Neural crest cell (in vitro differentiated cells): ENCODE results near the gene WBP2. TPM values are rescaled to one million over a fixed set of nuclear protein-coding genes. Genes with fewer than 3 reads are reported as not detected.

Source experiments
- DNase-seq: peaks from one replicate; pipeline ENCODE4 v3.0.0; 2021; ENCODE audit warnings: low read depth, mixed read lengths, low spot score
- H3K27ac Mint-ChIP-seq: one replicate; pipeline ENCODE4 v1.8.0; 2021; ENCODE audit warnings: mild to moderate bottlenecking, mixed read lengths; ENCODE audit not compliant: unreplicated experiment
- H3K27me3 Mint-ChIP-seq: 2 replicates; pipeline ENCODE4 v1.8.0; 2021; ENCODE audit warnings: low read depth, mild to moderate bottlenecking, mixed read lengths
- H3K36me3 Mint-ChIP-seq: 2 replicates; pipeline ENCODE4 v1.8.0; 2021; ENCODE audit warnings: low read depth, mild to moderate bottlenecking, mixed read lengths
- H3K4me1 Mint-ChIP-seq: 2 replicates; pipeline ENCODE4 v1.8.0; 2021; ENCODE audit warnings: mixed read lengths
- H3K4me3 Mint-ChIP-seq: one replicate; pipeline ENCODE4 v1.8.0; 2021; ENCODE audit warnings: mild to moderate bottlenecking, mixed read lengths
- H3K9me3 Mint-ChIP-seq: 2 replicates; pipeline ENCODE4 v1.8.0; 2021; ENCODE audit warnings: mixed read lengths
- total RNA-seq: library from RNA; stranded (reverse); gene quantifications from 2 replicates; pipeline ENCODE4 v1.2.1, GENCODE V29; 2021
- TF ChIP-seq, protein P1 (sequence below): fragments of 200-600 bp; sonication (generic); conservative IDR thresholded peaks from 2 replicates; pipeline ENCODE4 v1.5.0; 2021; ENCODE audit warnings: antibody characterized with exemption, mild to moderate bottlenecking

Gene WBP2
- total RNA-seq, 1 donor from 2014 or later = 49.3 TPM

DNA sequence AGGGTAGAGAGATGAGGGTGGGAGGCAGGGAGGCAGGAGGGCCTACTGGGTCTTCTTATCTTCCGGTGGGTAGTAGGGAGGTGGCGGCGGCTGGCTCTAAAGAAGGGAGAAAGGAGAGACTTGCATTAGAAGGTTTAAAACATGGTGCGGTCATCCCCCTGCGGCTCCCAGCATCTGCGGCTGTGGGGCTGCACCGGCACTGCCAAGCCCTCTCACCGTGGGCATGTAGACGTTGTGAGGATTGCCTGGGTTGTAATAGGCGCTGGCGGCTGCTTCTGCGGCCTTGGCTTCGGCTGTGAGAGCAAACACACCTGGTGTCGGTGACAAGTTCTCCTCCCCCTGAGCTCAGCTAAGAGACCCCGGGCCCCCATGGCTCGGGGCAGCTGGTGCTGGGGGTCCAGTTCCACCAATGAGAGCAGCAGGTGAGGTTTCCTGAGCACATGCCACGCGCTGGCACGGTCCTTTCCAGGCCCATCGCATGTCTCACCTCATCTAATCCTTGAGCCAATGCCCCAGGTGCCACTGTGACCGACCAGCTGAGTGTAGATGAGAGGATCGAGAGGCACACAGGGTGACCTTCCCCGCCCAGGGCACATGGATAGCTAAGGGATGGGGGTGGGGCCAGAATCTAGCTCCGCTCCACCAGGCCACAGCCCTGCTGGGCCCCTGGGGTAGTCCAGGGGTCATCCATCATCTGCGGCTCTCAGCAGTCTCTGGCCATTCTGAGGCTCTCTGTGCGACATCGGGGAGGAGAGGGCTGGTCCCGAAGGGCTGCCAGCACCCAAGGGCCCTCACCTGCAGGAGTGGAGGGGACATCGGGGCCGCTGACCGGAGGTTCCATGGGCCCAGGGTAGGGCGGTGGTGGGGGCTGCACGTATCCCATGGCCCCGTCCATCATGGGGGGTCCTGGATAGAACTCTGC lies 8.2 kb downstream of the WBP2 start:
- H3K9me3 Mint-ChIP-seq = no peaks in the 10 kb centered on the region
- peaks cover 3% of the 10 kb centered on the region for H3K36me3 Mint-ChIP-seq
- H3K4me1 Mint-ChIP-seq = peaks cover 9% of the 10 kb centered on the region
- H3K27me3 Mint-ChIP-seq = no peaks in the 10 kb centered on the region
- no peak overlapping the region for H3K4me3 Mint-ChIP-seq
- TF ChIP-seq, protein P1, sequence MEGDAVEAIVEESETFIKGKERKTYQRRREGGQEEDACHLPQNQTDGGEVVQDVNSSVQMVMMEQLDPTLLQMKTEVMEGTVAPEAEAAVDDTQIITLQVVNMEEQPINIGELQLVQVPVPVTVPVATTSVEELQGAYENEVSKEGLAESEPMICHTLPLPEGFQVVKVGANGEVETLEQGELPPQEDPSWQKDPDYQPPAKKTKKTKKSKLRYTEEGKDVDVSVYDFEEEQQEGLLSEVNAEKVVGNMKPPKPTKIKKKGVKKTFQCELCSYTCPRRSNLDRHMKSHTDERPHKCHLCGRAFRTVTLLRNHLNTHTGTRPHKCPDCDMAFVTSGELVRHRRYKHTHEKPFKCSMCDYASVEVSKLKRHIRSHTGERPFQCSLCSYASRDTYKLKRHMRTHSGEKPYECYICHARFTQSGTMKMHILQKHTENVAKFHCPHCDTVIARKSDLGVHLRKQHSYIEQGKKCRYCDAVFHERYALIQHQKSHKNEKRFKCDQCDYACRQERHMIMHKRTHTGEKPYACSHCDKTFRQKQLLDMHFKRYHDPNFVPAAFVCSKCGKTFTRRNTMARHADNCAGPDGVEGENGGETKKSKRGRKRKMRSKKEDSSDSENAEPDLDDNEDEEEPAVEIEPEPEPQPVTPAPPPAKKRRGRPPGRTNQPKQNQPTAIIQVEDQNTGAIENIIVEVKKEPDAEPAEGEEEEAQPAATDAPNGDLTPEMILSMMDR = no peak
- no peak overlapping the region for H3K27ac Mint-ChIP-seq
- DNase-seq = no peak

GRCh38 chr17:75845933-75846691 lies 9.0 kb downstream of the WBP2 start:
- DNase-seq = no peak
- peaks cover 3% of the 10 kb centered on the region for H3K36me3 Mint-ChIP-seq
- H3K4me3 Mint-ChIP-seq = peak overlapping the region; percentile 38
- H3K9me3 Mint-ChIP-seq = no peaks in the 10 kb centered on the region
- H3K27me3 Mint-ChIP-seq = no peaks in the 10 kb centered on the region
- H3K27ac Mint-ChIP-seq = peak overlapping the region; percentile 71
- TF ChIP-seq, protein P1 = no peak
- peaks cover 9% of the 10 kb centered on the region for H3K4me1 Mint-ChIP-seq

DNA sequence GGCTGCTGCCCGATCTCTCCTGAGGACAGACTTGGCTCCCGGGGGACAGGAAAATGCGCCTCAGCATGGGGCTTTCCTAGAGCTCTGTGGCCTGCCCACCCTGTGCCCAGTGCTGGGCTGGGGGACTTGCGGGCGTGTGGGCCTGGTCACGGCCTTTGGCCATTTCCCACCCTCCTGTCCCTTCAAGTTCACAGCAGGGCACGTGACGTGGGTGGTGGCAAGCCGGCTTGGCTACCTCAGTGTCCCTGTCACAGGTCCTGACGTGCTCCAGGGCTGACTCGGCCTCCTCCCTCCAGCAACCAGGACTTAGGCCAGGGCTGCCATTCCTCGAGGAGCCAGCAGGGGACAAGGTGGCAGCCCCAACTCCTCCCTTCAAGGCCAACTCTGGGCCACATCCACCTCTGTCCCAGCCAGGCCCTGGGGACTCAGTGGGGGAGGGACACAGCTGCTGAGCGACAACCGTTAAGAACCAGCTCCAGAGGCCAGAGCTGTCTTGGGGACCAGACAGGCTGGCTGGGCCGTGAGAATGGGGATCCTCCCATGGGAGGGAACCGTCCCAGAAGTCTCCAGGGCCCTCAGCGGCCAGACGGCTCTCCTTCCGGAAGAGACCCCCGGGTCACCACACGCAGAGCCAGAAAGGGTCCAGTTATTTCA lies 9.9 kb downstream of the WBP2 start:
- TF ChIP-seq, protein P1 = peak; percentile 70
- Mint-ChIP-seq H3K27ac (no peak overlapping the region), H3K9me3 (no peaks in the 10 kb centered on the region), H3K4me3 (peak overlapping the region; percentile 38), H3K27me3 (no peaks in the 10 kb centered on the region), H3K36me3 (peaks cover 3% of the 10 kb centered on the region), H3K4me1 (peaks cover 9% of the 10 kb centered on the region)
- peak; percentile 66 for DNase-seq

GRCh38 chr17:75844530-75845057 lies 10.5 kb downstream of the WBP2 start:
- DNase-seq = no peak
- Mint-ChIP-seq H3K4me3 (no peak overlapping the region), H3K36me3 (peaks cover 3% of the 10 kb centered on the region)

More at GRCh38 chr17:75844530-75845057, 10.5 kb downstream of the WBP2 start:
- TF ChIP-seq, protein P1 = no peak
- H3K9me3 Mint-ChIP-seq = no peaks in the 10 kb centered on the region
- no peak overlapping the region for H3K27ac Mint-ChIP-seq
- no peaks in the 10 kb centered on the region for H3K27me3 Mint-ChIP-seq
- H3K4me1 Mint-ChIP-seq = peaks cover 9% of the 10 kb centered on the region
